HCT116 (cell line): ENCODE data around the gene CNOT2. TPM values are rescaled to one million over a fixed set of nuclear protein-coding genes. Genes with fewer than 3 reads are reported as not detected.

Source experiments
- ATAC-seq: fragments of 200-7000 bp; cut with Tn5 transposase; 2 replicates; pipeline ENCODE4 v1.9.1; 2020; ENCODE audit warnings: mild to moderate bottlenecking, moderate library complexity
- BruUV-seq: library from RNA; stranded (reverse); fragments of 400-500 nt; replicated peaks from 2 replicates; lab custom pipeline; 2021; lab: Mats Ljungman, UMichigan
- CTCF ChIA-PET: fragments of 300-600 bp; sonication (Branson Sonifier 250); formaldehyde crosslinking; loops from one replicate; lab custom pipeline; 2021; ENCODE audit warnings: antibody characterized with exemption; lab: Charles Lee
- POLR2A ChIA-PET: fragments of 300-600, 350-600 bp; sonication (Branson Sonifier 250); formaldehyde crosslinking; loops from one replicate; lab custom pipeline; 2021; ENCODE audit warnings: antibody characterized with exemption; lab: Charles Lee
- RAD21 ChIA-PET, 2 experiments: fragments of 300-600 bp; sonication (Branson Sonifier 250); formaldehyde crosslinking; loops; one replicate each; lab custom pipeline; 2023; ENCODE audit warnings: low total read pairs in 2 of 2; ENCODE audit not compliant: uncharacterized antibody in 2 of 2, unreplicated experiment in 2 of 2, low non-redundant PET in 1 of 2; lab: Charles Lee
- DNase-seq: peaks from one replicate; pipeline ENCODE4 v3.0.0-alpha.2; 2010; ENCODE audit warnings: low read depth, low spot score
- H2AFZ ChIP-seq: fragments of 200-600 bp; shearing (Covaris generic), sonication (generic); 2 replicates; pipeline ENCODE4 v1.6.1; 2017; ENCODE audit warnings: low read depth, mixed run types, mixed read lengths, antibody characterized with exemption, low read length; ENCODE audit not compliant: poor library complexity, severe bottlenecking
- H3K27ac ChIP-seq: 2 replicates; pipeline ENCODE4 v1.5.1; 2012; ENCODE audit warnings: low read depth, low read length
- H3K27me3 ChIP-seq: fragments of 200-600 bp; sonication (generic); 2 replicates; pipeline ENCODE4 v1.6.1; 2016; ENCODE audit warnings: mixed run types, low read length, mixed read lengths; ENCODE audit not compliant: insufficient read depth
- H3K36me3 ChIP-seq, 2 experiments: fragments of 200-500 bp in 1 of 2; fragments of 200-600 bp in 1 of 2; sonication (Bioruptor generic) in 1 of 2; sonication (generic) in 1 of 2; 2 replicates each; pipeline versions ENCODE4 v1.5.1 to v1.6.1; 2014 to 2016; ENCODE audit warnings: low read length in 2 of 2, inconsistent platforms in 1 of 2, mixed read lengths in 1 of 2, mixed run types in 1 of 2; ENCODE audit not compliant: insufficient read depth in 2 of 2, control insufficient read depth in 1 of 2
- H3K4me1 ChIP-seq, 2 experiments: fragments of 200-600 bp in 1 of 2; sonication (generic) in 1 of 2; 2 replicates each; pipeline versions ENCODE4 v1.5.1 to v1.6.1; 2012 to 2017; ENCODE audit warnings: low read length in 2 of 2, inconsistent platforms in 1 of 2, mild to moderate bottlenecking in 1 of 2, mixed read lengths in 1 of 2, mixed run types in 1 of 2, moderate library complexity in 1 of 2; ENCODE audit not compliant: insufficient read depth in 2 of 2, control insufficient read depth in 1 of 2
- H3K4me2 ChIP-seq: fragments of 200-600 bp; sonication (generic); 2 replicates; pipeline ENCODE4 v1.6.1; 2017; ENCODE audit warnings: mixed run types, low read length, mixed read lengths
- H3K4me3 ChIP-seq, 2 experiments: fragments of 200-600 bp in 1 of 2; sonication (generic) in 1 of 2; replicated peaks in 1 of 2; 2 replicates each; pipeline ENCODE4 v1.5.1; 2011 to 2016; ENCODE audit warnings: low read length in 2 of 2, control low read depth in 1 of 2, low read depth in 1 of 2, mild to moderate bottlenecking in 1 of 2, mixed read lengths in 1 of 2, mixed run types in 1 of 2
- H3K79me2 ChIP-seq: fragments of 200-600 bp; sonication (generic); 2 replicates; pipeline ENCODE4 v1.6.1; 2017; ENCODE audit warnings: mild to moderate bottlenecking, mixed run types, low read length, moderate library complexity, mixed read lengths; ENCODE audit not compliant: insufficient read depth
- H3K9ac ChIP-seq: fragments of 200-600 bp; sonication (generic); 2 replicates; pipeline ENCODE4 v1.6.1; 2016; ENCODE audit warnings: low read length, mixed read lengths
- H3K9me2 ChIP-seq: fragments of 200-600 bp; sonication (generic), shearing (Covaris generic); 2 replicates; pipeline ENCODE4 v1.6.1; 2017; ENCODE audit warnings: mixed run types, mild to moderate bottlenecking, moderate library complexity; ENCODE audit not compliant: insufficient read depth
- H3K9me3 ChIP-seq, 2 experiments: fragments of 200-500 bp in 1 of 2; fragments of 200-600 bp in 1 of 2; sonication (Bioruptor generic) in 1 of 2; sonication (generic) in 1 of 2; 2 replicates each; pipeline ENCODE4 v1.6.1; 2014 to 2017; ENCODE audit warnings: low read length in 2 of 2, mixed read lengths in 2 of 2, inconsistent platforms in 1 of 2, low read depth in 1 of 2, mild to moderate bottlenecking in 1 of 2, mixed run types in 1 of 2, moderate library complexity in 1 of 2; ENCODE audit not compliant: control insufficient read depth in 1 of 2, insufficient read depth in 1 of 2
- H4K20me1 ChIP-seq: fragments of 200-600 bp; sonication (generic), shearing (Covaris generic); 2 replicates; pipeline ENCODE4 v1.6.1; 2017; ENCODE audit warnings: mixed run types, mild to moderate bottlenecking, moderate library complexity; ENCODE audit not compliant: insufficient read depth
- CBX3 ChIP-seq: IDR thresholded peaks from 2 replicates; pipeline ENCODE4 v1.6.1; 2012; ENCODE audit warnings: low read depth
- EGR1 ChIP-seq: IDR thresholded peaks from 2 replicates; pipeline ENCODE4 v1.6.1; 2012; ENCODE audit warnings: low read depth
- ELF1 ChIP-seq: IDR thresholded peaks from 2 replicates; pipeline ENCODE4 v1.6.1; 2012; ENCODE audit warnings: low read depth, borderline replicate concordance
- EZH2 ChIP-seq: fragments of 200-600 bp; sonication (generic); IDR thresholded peaks from 2 replicates; pipeline ENCODE4 v1.6.1; 2017; ENCODE audit warnings: antibody characterized with exemption, mixed run types
- POLR2A ChIP-seq: IDR thresholded peaks from 2 replicates; pipeline ENCODE4 v1.7.0; 2011; ENCODE audit warnings: borderline replicate concordance; ENCODE audit not compliant: insufficient read depth, insufficient read length; ENCODE audit errors: extremely low read depth
- RAD21 ChIP-seq: IDR thresholded peaks from 2 replicates; pipeline ENCODE4 v1.6.1; 2012; ENCODE audit warnings: low read depth, mild to moderate bottlenecking
- SP1 ChIP-seq: IDR thresholded peaks from 2 replicates; pipeline ENCODE4 v1.6.1; 2012; ENCODE audit warnings: low read depth
- SRF ChIP-seq: IDR thresholded peaks from 2 replicates; pipeline ENCODE4 v1.6.1; 2012; ENCODE audit warnings: low read depth
- TCF7L2 ChIP-seq: IDR thresholded peaks from 2 replicates; pipeline ENCODE4 v1.7.0; 2011; ENCODE audit warnings: borderline replicate concordance, inconsistent platforms; ENCODE audit not compliant: insufficient read depth, insufficient read length; ENCODE audit errors: extremely low read depth
- ZNF274 ChIP-seq: fragments of 200-500 bp; sonication (Bioruptor generic); IDR thresholded peaks from 2 replicates; pipeline ENCODE4 v1.6.1; 2014; ENCODE audit warnings: mild to moderate bottlenecking, low read depth, low read length, inconsistent platforms
- intact Hi-C: fragments of 100-400 bp; cut with micrococcal nuclease; formaldehyde crosslinking; loops from 2 replicates; pipeline ENCODE4 v1.10.0; 2022
- total RNA-seq: library from RNA; stranded (reverse); gene quantifications from one replicate; pipeline ENCODE4 v1.2.1, GENCODE V29; 2021; ENCODE audit not compliant: unreplicated experiment
- TF ChIP-seq, protein P1 (sequence below): IDR thresholded peaks from 2 replicates; pipeline ENCODE4 v1.6.1; 2012
- TF ChIP-seq, protein P2 (sequence below): IDR thresholded peaks from 2 replicates; pipeline ENCODE4 v1.6.1; 2012
- TF ChIP-seq, protein P3 (sequence below), 3 experiments: fragments of 200-600 bp in 1 of 3; sonication (generic) in 1 of 3; IDR thresholded peaks in 2 of 3; conservative IDR thresholded peaks in 1 of 3; 2 replicates each; pipeline ENCODE4 v1.5.1; 2012 to 2017; ENCODE audit warnings: low read depth in 2 of 3, low read length in 2 of 3, antibody characterized with exemption in 1 of 3, borderline replicate concordance in 1 of 3, control low read depth in 1 of 3, mild to moderate bottlenecking in 1 of 3, mixed read lengths in 1 of 3, mixed run types in 1 of 3, moderate library complexity in 1 of 3; ENCODE audit not compliant: insufficient read depth in 1 of 3

Gene CNOT2
- total RNA-seq, 1 experiment from 2014 or later: 58.7 TPM

DNA sequence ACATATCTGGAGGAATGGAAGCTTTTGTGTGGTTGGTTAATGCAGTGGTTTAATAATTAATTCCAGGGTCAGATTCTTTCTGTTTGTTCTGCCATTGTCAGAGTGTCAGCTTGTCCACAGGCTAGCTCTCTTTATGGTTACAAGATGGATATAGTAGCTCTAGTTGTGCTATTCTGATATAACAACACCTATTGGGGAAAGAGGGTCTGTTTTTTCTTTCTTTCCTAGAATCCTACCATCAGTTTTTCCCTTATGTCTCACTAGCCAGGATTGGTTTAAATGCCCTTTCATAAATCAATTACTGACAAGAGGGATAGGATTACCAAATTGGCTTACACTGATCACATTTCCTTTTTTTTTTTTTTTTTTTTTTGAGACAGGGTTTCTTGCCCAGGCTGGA lies 27.8 kb downstream of the CNOT2 start:
- ChIA-PET RAD21 (no interaction called here), CTCF (no interaction called here), POLR2A (interaction anchor here (0.6 kb wide), 1 partner anchor 105 kb away, joined by 3 read pairs; no protein-coding TSS in a partner anchor)
- H3K4me3 ChIP-seq: no peak overlapping the region
- H3K36me3 ChIP-seq: 0 out of 4 replicates have a peak, but pooled peaks cover 0 to 3% of the 10 kb centered on the region in 2 experiments
- H3K9ac ChIP-seq: no peak overlapping the region
- H3K79me2 ChIP-seq: peaks cover 100% of the 10 kb centered on the region
- BruUV-seq: no TSS peak
- H3K4me2 ChIP-seq: no peak overlapping the region
- no peak overlapping the region for H3K27ac ChIP-seq
- TF ChIP-seq EZH2 (no peak), ZNF274 (no peak), EGR1 (no peak), CBX3 (no peak), SP1 (no peak), ELF1 (no peak), TCF7L2 (no peak), RAD21 (no peak), SRF (no peak), POLR2A (no peak)
- TF ChIP-seq, protein P1, sequence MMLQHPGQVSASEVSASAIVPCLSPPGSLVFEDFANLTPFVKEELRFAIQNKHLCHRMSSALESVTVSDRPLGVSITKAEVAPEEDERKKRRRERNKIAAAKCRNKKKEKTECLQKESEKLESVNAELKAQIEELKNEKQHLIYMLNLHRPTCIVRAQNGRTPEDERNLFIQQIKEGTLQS: no peak
- TF ChIP-seq, protein P2, sequence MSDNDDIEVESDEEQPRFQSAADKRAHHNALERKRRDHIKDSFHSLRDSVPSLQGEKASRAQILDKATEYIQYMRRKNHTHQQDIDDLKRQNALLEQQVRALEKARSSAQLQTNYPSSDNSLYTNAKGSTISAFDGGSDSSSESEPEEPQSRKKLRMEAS: no peak
- TF ChIP-seq, protein P3, sequence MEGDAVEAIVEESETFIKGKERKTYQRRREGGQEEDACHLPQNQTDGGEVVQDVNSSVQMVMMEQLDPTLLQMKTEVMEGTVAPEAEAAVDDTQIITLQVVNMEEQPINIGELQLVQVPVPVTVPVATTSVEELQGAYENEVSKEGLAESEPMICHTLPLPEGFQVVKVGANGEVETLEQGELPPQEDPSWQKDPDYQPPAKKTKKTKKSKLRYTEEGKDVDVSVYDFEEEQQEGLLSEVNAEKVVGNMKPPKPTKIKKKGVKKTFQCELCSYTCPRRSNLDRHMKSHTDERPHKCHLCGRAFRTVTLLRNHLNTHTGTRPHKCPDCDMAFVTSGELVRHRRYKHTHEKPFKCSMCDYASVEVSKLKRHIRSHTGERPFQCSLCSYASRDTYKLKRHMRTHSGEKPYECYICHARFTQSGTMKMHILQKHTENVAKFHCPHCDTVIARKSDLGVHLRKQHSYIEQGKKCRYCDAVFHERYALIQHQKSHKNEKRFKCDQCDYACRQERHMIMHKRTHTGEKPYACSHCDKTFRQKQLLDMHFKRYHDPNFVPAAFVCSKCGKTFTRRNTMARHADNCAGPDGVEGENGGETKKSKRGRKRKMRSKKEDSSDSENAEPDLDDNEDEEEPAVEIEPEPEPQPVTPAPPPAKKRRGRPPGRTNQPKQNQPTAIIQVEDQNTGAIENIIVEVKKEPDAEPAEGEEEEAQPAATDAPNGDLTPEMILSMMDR (IDR thresholded peaks at IDR 0.05 in 2 of 3, conservative IDR thresholded peaks at IDR 0.05 in 1 of 3; ENCODE audit: borderline replicate concordance in 1 of 3, insufficient read depth in 1 of 3, low read depth in 2 of 3, low read length in 2 of 3): no peak
- TF ChIP-seq, all 23 proteins: peak for 0
- H3K27me3 ChIP-seq: no peaks in the 10 kb centered on the region
- no peaks in the 10 kb centered on the region; the same call in 1 of the 2 replicates for H4K20me1 ChIP-seq
- no peaks in the 10 kb centered on the region for H3K4me1 ChIP-seq
- H3K9me3 ChIP-seq: no peaks in the 10 kb centered on the region
- intact Hi-C loops: no loop called here
- no peak overlapping the region for H2AFZ ChIP-seq
- DNase-seq (no peak), ATAC-seq (no peak)
- no peaks in the 10 kb centered on the region for H3K9me2 ChIP-seq
